ENCODE data around the gene LRIG3. TPM values are rescaled to one million over a fixed set of nuclear protein-coding genes. Genes with fewer than 3 reads are reported as not detected.

The LRIG3 gene
- total and polyA plus RNA-seq, 4 donors: 2.9 to 17.0 (median 10.7) TPM

DNA sequence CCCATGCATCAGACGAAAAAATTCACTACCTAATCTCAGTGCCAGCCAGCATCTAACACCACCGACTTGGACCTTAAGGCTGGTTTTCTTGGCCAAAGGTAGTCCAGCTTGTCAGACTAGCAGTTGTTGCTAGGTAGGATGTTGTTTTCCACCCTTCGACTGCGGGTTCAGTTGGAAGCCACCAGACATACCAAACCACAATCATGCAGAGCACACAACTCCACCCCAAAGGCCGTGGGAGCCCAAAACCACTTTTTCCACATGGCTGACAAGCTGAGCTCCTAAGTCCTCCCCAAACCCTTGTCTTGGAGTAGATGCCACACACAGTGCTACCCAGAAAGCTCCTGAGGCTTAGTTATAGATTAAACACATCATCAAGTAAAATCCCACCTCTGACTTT, 46.8 kb downstream of the LRIG3 start:
- Histone ChIP-seq H3K27me3 (ENCODE audit: control insufficient read depth in 4 of 4, insufficient read depth in 4 of 4, low read length in 3 of 4) (no peaks in the 10 kb centered on the region), H3K4me3 (ENCODE audit: low read depth in 1 of 3, low read length in 3 of 3) (no peak overlapping the region), H3K36me3 (ENCODE audit: control insufficient read depth in 4 of 4, insufficient read depth in 3 of 4, low read depth in 1 of 4, low read length in 3 of 4) (peaks cover 2 to 43% (median 40%) of the 10 kb centered on the region in 4 donors), H3K9me3 (ENCODE audit: control insufficient read depth in 4 of 4, low read length in 3 of 4) (no peaks in the 10 kb centered on the region), H3K4me1 (ENCODE audit: control insufficient read depth in 4 of 4, insufficient read depth in 4 of 4, low read length in 3 of 4) (peaks cover 0 to 6% (median 2%) of the 10 kb centered on the region in 4 donors), H3K9ac (ENCODE audit: low read depth in 1 of 2, low read length in 2 of 2) (no peak overlapping the region), H3K27ac (ENCODE audit: low read depth in 1 of 2, low read length in 2 of 2) (no peak overlapping the region)
- DNase-seq (ENCODE audit: low spot score): no peak
- TF ChIP-seq ZBTB33 (IDR thresholded peaks at IDR 0.05) (no peak), GABPA (IDR thresholded peaks at IDR 0.05 in 1 of 2, conservative IDR thresholded peaks at IDR 0.05 in 1 of 2) (no peak), FOXA2 (IDR thresholded peaks at IDR 0.05) (no peak), ATF3 (IDR thresholded peaks at IDR 0.05) (no peak), YY1 (IDR thresholded peaks at IDR 0.05) (no peak), CTCF (IDR thresholded peaks at IDR 0.05; ENCODE audit: low read depth, low read length, missing input control) (no peak), HNF4A (conservative IDR thresholded peaks at IDR 0.05) (no peak), SP1 (IDR thresholded peaks at IDR 0.05) (no peak), FOXA1 (IDR thresholded peaks at IDR 0.05) (no peak), TAF1 (conservative IDR thresholded peaks at IDR 0.05) (no peak), RXRA (IDR thresholded peaks at IDR 0.05) (no peak), EGR1 (IDR thresholded peaks at IDR 0.05; ENCODE audit: low read depth in 2 of 2) (no peak)
- TF ChIP-seq, protein P1, sequence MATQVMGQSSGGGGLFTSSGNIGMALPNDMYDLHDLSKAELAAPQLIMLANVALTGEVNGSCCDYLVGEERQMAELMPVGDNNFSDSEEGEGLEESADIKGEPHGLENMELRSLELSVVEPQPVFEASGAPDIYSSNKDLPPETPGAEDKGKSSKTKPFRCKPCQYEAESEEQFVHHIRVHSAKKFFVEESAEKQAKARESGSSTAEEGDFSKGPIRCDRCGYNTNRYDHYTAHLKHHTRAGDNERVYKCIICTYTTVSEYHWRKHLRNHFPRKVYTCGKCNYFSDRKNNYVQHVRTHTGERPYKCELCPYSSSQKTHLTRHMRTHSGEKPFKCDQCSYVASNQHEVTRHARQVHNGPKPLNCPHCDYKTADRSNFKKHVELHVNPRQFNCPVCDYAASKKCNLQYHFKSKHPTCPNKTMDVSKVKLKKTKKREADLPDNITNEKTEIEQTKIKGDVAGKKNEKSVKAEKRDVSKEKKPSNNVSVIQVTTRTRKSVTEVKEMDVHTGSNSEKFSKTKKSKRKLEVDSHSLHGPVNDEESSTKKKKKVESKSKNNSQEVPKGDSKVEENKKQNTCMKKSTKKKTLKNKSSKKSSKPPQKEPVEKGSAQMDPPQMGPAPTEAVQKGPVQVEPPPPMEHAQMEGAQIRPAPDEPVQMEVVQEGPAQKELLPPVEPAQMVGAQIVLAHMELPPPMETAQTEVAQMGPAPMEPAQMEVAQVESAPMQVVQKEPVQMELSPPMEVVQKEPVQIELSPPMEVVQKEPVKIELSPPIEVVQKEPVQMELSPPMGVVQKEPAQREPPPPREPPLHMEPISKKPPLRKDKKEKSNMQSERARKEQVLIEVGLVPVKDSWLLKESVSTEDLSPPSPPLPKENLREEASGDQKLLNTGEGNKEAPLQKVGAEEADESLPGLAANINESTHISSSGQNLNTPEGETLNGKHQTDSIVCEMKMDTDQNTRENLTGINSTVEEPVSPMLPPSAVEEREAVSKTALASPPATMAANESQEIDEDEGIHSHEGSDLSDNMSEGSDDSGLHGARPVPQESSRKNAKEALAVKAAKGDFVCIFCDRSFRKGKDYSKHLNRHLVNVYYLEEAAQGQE (IDR thresholded peaks at IDR 0.05): no peak
- WGBS: 93% methylated on average over 5 of the region's 5 CpGs

DNA sequence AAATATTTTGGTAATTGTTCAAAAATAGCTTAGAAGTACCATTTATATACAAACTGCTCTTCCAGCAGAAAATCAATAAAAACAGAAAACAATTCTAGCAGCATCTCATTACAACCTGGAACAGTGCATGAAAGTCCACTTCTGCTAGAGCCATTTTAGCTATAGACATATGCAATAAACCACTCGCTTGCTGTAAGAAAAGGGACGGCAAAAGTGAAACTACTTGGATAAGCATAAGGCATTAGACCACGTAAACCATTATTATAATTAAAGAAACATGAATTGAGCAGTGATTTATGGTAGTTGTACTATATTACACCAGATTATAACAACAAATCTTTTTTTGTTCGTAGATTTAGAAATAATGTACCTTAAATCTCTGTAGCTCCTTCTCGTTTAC, 48.7 kb downstream of the LRIG3 start:
- TF ChIP-seq NR2F2 (IDR thresholded peaks at IDR 0.05): no peak
- Histone ChIP-seq H3K27ac (ENCODE audit: low read depth in 1 of 2, low read length in 2 of 2) (no peak overlapping the region), H3K27me3 (ENCODE audit: control insufficient read depth in 4 of 4, insufficient read depth in 4 of 4, low read length in 3 of 4) (no peaks in the 10 kb centered on the region), H3K36me3 (ENCODE audit: control insufficient read depth in 4 of 4, insufficient read depth in 3 of 4, low read depth in 1 of 4, low read length in 3 of 4) (peaks cover 4 to 39% (median 32%) of the 10 kb centered on the region in 4 donors), H3K4me3 (ENCODE audit: low read depth in 1 of 3, low read length in 3 of 3) (no peak overlapping the region), H3K4me1 (ENCODE audit: control insufficient read depth in 4 of 4, insufficient read depth in 4 of 4, low read length in 3 of 4) (no peaks in the 10 kb centered on the region), H3K9ac (ENCODE audit: low read depth in 1 of 2, low read length in 2 of 2) (no peak overlapping the region), H3K9me3 (ENCODE audit: control insufficient read depth in 4 of 4, low read length in 3 of 4) (no peaks in the 10 kb centered on the region)
- DNase-seq (ENCODE audit: low spot score): no peak
- WGBS: 86% methylated on average over 5 of the region's 5 CpGs

All from liver (tissue), 9 donors.